Memory B cell (primary cell): ENCODE measurements around the gene BMP5.

Source experiments
- ATAC-seq: fragments of 150-1000 bp; cut with Tn5 transposase; 2 replicates; pipeline ENCODE4 v1.10.0; 2021; ENCODE audit warnings: low read depth, mild to moderate bottlenecking, moderate library complexity
- DNase-seq, 2 donors: peaks; one replicate each; pipeline ENCODE4 v3.0.0; 2022; ENCODE audit warnings: low spot score in 2 of 2
- H3K27ac Mint-ChIP-seq: one replicate; pipeline ENCODE4 v1.8.0; 2022; ENCODE audit warnings: mild to moderate bottlenecking, moderate library complexity, mixed read lengths
- H3K27me3 Mint-ChIP-seq: one replicate; pipeline ENCODE4 v1.8.0; 2022; ENCODE audit warnings: mixed read lengths
- H3K36me3 Mint-ChIP-seq: one replicate; pipeline ENCODE4 v1.8.0; 2022; ENCODE audit warnings: mild to moderate bottlenecking, mixed read lengths
- H3K4me1 Mint-ChIP-seq: one replicate; pipeline ENCODE4 v1.8.0; 2022; ENCODE audit warnings: mixed read lengths
- H3K4me3 Mint-ChIP-seq: one replicate; pipeline ENCODE4 v1.8.0; 2022; ENCODE audit warnings: mild to moderate bottlenecking, moderate library complexity, mixed read lengths
- H3K9me3 Mint-ChIP-seq: one replicate; pipeline ENCODE4 v1.8.0; 2022; ENCODE audit warnings: mixed read lengths

Gene BMP5

GRCh38 chr6:55895972-55896730 is 20.8 kb upstream of the BMP5 start:
- Mint-ChIP-seq H3K27me3 (no peaks in the 10 kb centered on the region), H3K9me3 (peaks cover 15% of the 10 kb centered on the region), H3K4me3 (no peak overlapping the region), H3K4me1 (no peaks in the 10 kb centered on the region), H3K27ac (no peak overlapping the region), H3K36me3 (no peaks in the 10 kb centered on the region)
- ATAC-seq (no peak), DNase-seq (no peak)

GRCh38 chr6:55892749-55893357 is 17.5 kb upstream of the BMP5 start:
- Mint-ChIP-seq H3K4me1 (no peaks in the 10 kb centered on the region), H3K27me3 (no peaks in the 10 kb centered on the region), H3K9me3 (peaks cover 11% of the 10 kb centered on the region), H3K36me3 (no peaks in the 10 kb centered on the region), H3K4me3 (no peak overlapping the region), H3K27ac (no peak overlapping the region)
- no peak for DNase-seq
- ATAC-seq, result no peak

- H3K36me3 Mint-ChIP-seq, result no peaks in the 10 kb centered on the region
- no peaks in the 10 kb centered on the region for H3K27me3 Mint-ChIP-seq
- no peak for DNase-seq
- no peaks in the 10 kb centered on the region for H3K4me1 Mint-ChIP-seq
- no peak overlapping the region for H3K27ac Mint-ChIP-seq
- H3K9me3 Mint-ChIP-seq, result peaks cover 3% of the 10 kb centered on the region
- no peak for ATAC-seq
- H3K4me3 Mint-ChIP-seq, result no peak overlapping the region
Observed at GRCh38 chr6:55888917-55889316, 13.5 kb upstream of the BMP5 start.

- Mint-ChIP-seq H3K27me3 (no peaks in the 10 kb centered on the region), H3K36me3 (no peaks in the 10 kb centered on the region), H3K9me3 (peaks cover 1% of the 10 kb centered on the region), H3K27ac (no peak overlapping the region), H3K4me1 (no peaks in the 10 kb centered on the region), H3K4me3 (no peak overlapping the region)
- no peak for ATAC-seq
- DNase-seq, result no peak
Observed at GRCh38 chr6:55886185-55886836, 10.9 kb upstream of the BMP5 start.

GRCh38 chr6:55882718-55883569 is 7.6 kb upstream of the BMP5 start:
- Mint-ChIP-seq H3K27me3 (no peaks in the 10 kb centered on the region), H3K9me3 (peaks cover 1% of the 10 kb centered on the region), H3K27ac (no peak overlapping the region), H3K4me3 (no peak overlapping the region), H3K4me1 (no peaks in the 10 kb centered on the region), H3K36me3 (no peaks in the 10 kb centered on the region)
- no peak for ATAC-seq
- DNase-seq, result no peak

- Mint-ChIP-seq H3K4me3 (no peak overlapping the region), H3K36me3 (no peaks in the 10 kb centered on the region), H3K27ac (no peak overlapping the region), H3K4me1 (no peaks in the 10 kb centered on the region), H3K9me3 (peaks cover 1% of the 10 kb centered on the region), H3K27me3 (no peaks in the 10 kb centered on the region)
- ATAC-seq (no peak), DNase-seq (no peak)
Observed at GRCh38 chr6:55877283-55877682, 1.9 kb upstream of the BMP5 start.

GRCh38 chr6:55874316-55874715 is 1.1 kb downstream of the BMP5 start:
- no peaks in the 10 kb centered on the region for H3K4me1 Mint-ChIP-seq
- H3K36me3 Mint-ChIP-seq, result no peaks in the 10 kb centered on the region
- no peak overlapping the region for H3K4me3 Mint-ChIP-seq
- no peak for ATAC-seq
- H3K27me3 Mint-ChIP-seq, result no peaks in the 10 kb centered on the region
- no peak overlapping the region for H3K27ac Mint-ChIP-seq
- DNase-seq, result no peak
- peaks cover 6% of the 10 kb centered on the region for H3K9me3 Mint-ChIP-seq

GRCh38 chr6:55872866-55873265 is 2.5 kb downstream of the BMP5 start:
- no peaks in the 10 kb centered on the region for H3K36me3 Mint-ChIP-seq
- H3K4me1 Mint-ChIP-seq, result no peaks in the 10 kb centered on the region
- peaks cover 9% of the 10 kb centered on the region for H3K9me3 Mint-ChIP-seq
- no peak overlapping the region for H3K27ac Mint-ChIP-seq
- ATAC-seq, result no peak
- H3K4me3 Mint-ChIP-seq, result no peak overlapping the region
- H3K27me3 Mint-ChIP-seq, result no peaks in the 10 kb centered on the region
- no peak for DNase-seq

- Mint-ChIP-seq H3K4me1 (no peaks in the 10 kb centered on the region), H3K4me3 (no peak overlapping the region), H3K27me3 (no peaks in the 10 kb centered on the region), H3K9me3 (peaks cover 9% of the 10 kb centered on the region), H3K36me3 (no peaks in the 10 kb centered on the region), H3K27ac (no peak overlapping the region)
- DNase-seq, result no peak
- no peak for ATAC-seq
Observed at GRCh38 chr6:55870181-55870813, 5.1 kb downstream of the BMP5 start.

- Mint-ChIP-seq H3K9me3 (peaks cover 9% of the 10 kb centered on the region), H3K36me3 (no peaks in the 10 kb centered on the region), H3K27me3 (no peaks in the 10 kb centered on the region), H3K27ac (no peak overlapping the region), H3K4me1 (no peaks in the 10 kb centered on the region), H3K4me3 (no peak overlapping the region)
- no peak for DNase-seq
- no peak for ATAC-seq
Observed at GRCh38 chr6:55869674-55870073, 5.7 kb downstream of the BMP5 start.

GRCh38 chr6:55868771-55869479 is 6.5 kb downstream of the BMP5 start:
- Mint-ChIP-seq H3K27ac (no peak overlapping the region), H3K36me3 (no peaks in the 10 kb centered on the region), H3K27me3 (no peaks in the 10 kb centered on the region), H3K4me3 (no peak overlapping the region), H3K4me1 (no peaks in the 10 kb centered on the region), H3K9me3 (peaks cover 12% of the 10 kb centered on the region)
- ATAC-seq (no peak), DNase-seq (no peak)

GRCh38 chr6:55868176-55868575 is 7.2 kb downstream of the BMP5 start:
- DNase-seq, result no peak
- no peak overlapping the region for H3K4me3 Mint-ChIP-seq
- H3K27ac Mint-ChIP-seq, result no peak overlapping the region
- H3K4me1 Mint-ChIP-seq, result no peaks in the 10 kb centered on the region
- H3K9me3 Mint-ChIP-seq, result peaks cover 12% of the 10 kb centered on the region
- ATAC-seq, result no peak
- H3K27me3 Mint-ChIP-seq, result no peaks in the 10 kb centered on the region
- no peaks in the 10 kb centered on the region for H3K36me3 Mint-ChIP-seq

GRCh38 chr6:55866128-55866527 is 9.3 kb downstream of the BMP5 start:
- no peaks in the 10 kb centered on the region for H3K27me3 Mint-ChIP-seq
- H3K4me1 Mint-ChIP-seq, result no peaks in the 10 kb centered on the region
- ATAC-seq (no peak), DNase-seq (no peak)
- peaks cover 13% of the 10 kb centered on the region for H3K9me3 Mint-ChIP-seq
- H3K4me3 Mint-ChIP-seq, result no peak overlapping the region
- no peak overlapping the region for H3K27ac Mint-ChIP-seq
- H3K36me3 Mint-ChIP-seq, result no peaks in the 10 kb centered on the region
